CD4-positive, alpha-beta memory T cell (primary cell): ENCODE data around the gene CACNA1B. TPM values are rescaled to one million over a fixed set of nuclear protein-coding genes. Genes with fewer than 3 reads are reported as not detected.
A peak's percentile ranks its signal among the peaks of the same experiment; 100 is the strongest.
"Not testable (repeated sequence)": the region's sequence is repeated elsewhere in the genome, so short reads cannot be mapped to it uniquely, and the experiment has no call there.

Experiments
- CTCF ChIA-PET: fragments of 350-600 bp; sonication (Branson Sonifier 250); formaldehyde crosslinking; loops from one replicate; lab custom pipeline; 2021; ENCODE audit warnings: inconsistent platforms; ENCODE audit not compliant: partially characterized antibody; lab: Charles Lee
- POLR2A ChIA-PET: fragments of 350-600 bp; sonication (Branson Sonifier 250); formaldehyde crosslinking; loops from one replicate; lab custom pipeline; 2021; ENCODE audit not compliant: partially characterized antibody; lab: Charles Lee
- DNase-seq, 5 donors: peaks; one replicate each; pipeline versions ENCODE4 v3.0.0 to v3.0.0-alpha.2; 2020 to 2022; ENCODE audit warnings: mixed read lengths in 1 of 5
- H3K27ac ChIP-seq: one replicate; pipeline ENCODE4 v1.7.0; 2013; ENCODE audit warnings: low read depth, low read length
- H3K27me3 ChIP-seq: 2 replicates; pipeline ENCODE4 v1.7.0; 2013; ENCODE audit warnings: mild to moderate bottlenecking, low read length, moderate library complexity; ENCODE audit not compliant: insufficient read depth
- H3K36me3 ChIP-seq: 2 replicates; pipeline ENCODE4 v1.7.0; 2013; ENCODE audit warnings: mild to moderate bottlenecking, low read length, moderate library complexity; ENCODE audit not compliant: insufficient read depth
- H3K4me1 ChIP-seq: 2 replicates; pipeline ENCODE4 v1.7.0; 2013; ENCODE audit warnings: mild to moderate bottlenecking, low read length, moderate library complexity; ENCODE audit not compliant: insufficient read depth
- H3K4me3 ChIP-seq, 2 donors: one replicate each; pipeline ENCODE4 v1.7.0; 2013; ENCODE audit warnings: low read length in 2 of 2, mild to moderate bottlenecking in 1 of 2
- H3K9me3 ChIP-seq, 2 donors: one replicate each; pipeline ENCODE4 v1.7.0; 2013; ENCODE audit warnings: low read length in 2 of 2, control low read depth in 1 of 2; ENCODE audit not compliant: control insufficient read depth in 1 of 2
- H3K27ac Mint-ChIP-seq, 7 donors: one replicate each; pipeline ENCODE4 v1.8.0; 2020 to 2021; ENCODE audit warnings: mixed read lengths in 7 of 7, mild to moderate bottlenecking in 6 of 7, inconsistent platforms in 3 of 7, moderate library complexity in 3 of 7
- H3K27me3 Mint-ChIP-seq, 2 donors: one replicate each; pipeline ENCODE4 v1.8.0; 2020 to 2021; ENCODE audit warnings: mixed read lengths in 2 of 2
- H3K36me3 Mint-ChIP-seq, 2 donors: one replicate each; pipeline ENCODE4 v1.8.0; 2020 to 2021; ENCODE audit warnings: mixed read lengths in 2 of 2, inconsistent platforms in 1 of 2, mild to moderate bottlenecking in 1 of 2
- H3K4me1 Mint-ChIP-seq, 4 donors: one replicate each; pipeline ENCODE4 v1.8.0; 2020 to 2021; ENCODE audit warnings: mixed read lengths in 4 of 4, mild to moderate bottlenecking in 1 of 4
- H3K4me3 Mint-ChIP-seq, 8 donors: one replicate each; pipeline ENCODE4 v1.8.0; 2020 to 2021; ENCODE audit warnings: mixed read lengths in 8 of 8, mild to moderate bottlenecking in 7 of 8, moderate library complexity in 6 of 8, inconsistent platforms in 3 of 8
- H3K9me3 Mint-ChIP-seq, 8 donors: one replicate each; pipeline ENCODE4 v1.8.0; 2020 to 2021; ENCODE audit warnings: mixed read lengths in 8 of 8, mild to moderate bottlenecking in 5 of 8, inconsistent platforms in 3 of 8, moderate library complexity in 1 of 8
- intact Hi-C: fragments of 100-400 bp; cut with micrococcal nuclease; formaldehyde crosslinking; loops from one replicate; pipeline ENCODE4 v1.15.1; 2023
- polyA plus RNA-seq, 2 donors: library from polyadenylated mRNA; unstranded; fragments of 300-500 nt; fragmentation: Illumina TruSeq; gene quantifications; one replicate each; pipeline ENCODE4 v1.2.3, GENCODE V29; 2021
- total RNA-seq, 2 experiments: library from RNA; stranded (reverse); gene quantifications; one replicate each; pipeline ENCODE4 v1.2.3, GENCODE V29; 2021

CACNA1B gene
- total and polyA plus RNA-seq, 4 experiments from 2014 or later: not detected

GRCh38 chr9:138077898-138078540, 200.4 kb downstream of the CACNA1B start:
- no peak overlapping the region for H3K4me3 Mint-ChIP-seq
- DNase-seq: no peak
- Histone ChIP-seq H3K9me3 (no peaks in the 10 kb centered on the region), H3K27ac (no peak overlapping the region), H3K4me3 (no peak overlapping the region), H3K4me1 (no peaks in the 10 kb centered on the region), H3K36me3 (no peaks in the 10 kb centered on the region), H3K27me3 (no peaks in the 10 kb centered on the region)
- H3K4me1 Mint-ChIP-seq: no peaks in the 10 kb centered on the region
- H3K36me3 Mint-ChIP-seq: no peaks in the 10 kb centered on the region
- H3K27me3 Mint-ChIP-seq: peaks cover 23 to 29% of the 10 kb centered on the region in 2 donors
- intact Hi-C loops: no loop called here
- CTCF ChIA-PET: no interaction called here
- POLR2A ChIA-PET: no interaction called here
- no peaks in the 10 kb centered on the region for H3K9me3 Mint-ChIP-seq
- no peak overlapping the region for H3K27ac Mint-ChIP-seq

DNA sequence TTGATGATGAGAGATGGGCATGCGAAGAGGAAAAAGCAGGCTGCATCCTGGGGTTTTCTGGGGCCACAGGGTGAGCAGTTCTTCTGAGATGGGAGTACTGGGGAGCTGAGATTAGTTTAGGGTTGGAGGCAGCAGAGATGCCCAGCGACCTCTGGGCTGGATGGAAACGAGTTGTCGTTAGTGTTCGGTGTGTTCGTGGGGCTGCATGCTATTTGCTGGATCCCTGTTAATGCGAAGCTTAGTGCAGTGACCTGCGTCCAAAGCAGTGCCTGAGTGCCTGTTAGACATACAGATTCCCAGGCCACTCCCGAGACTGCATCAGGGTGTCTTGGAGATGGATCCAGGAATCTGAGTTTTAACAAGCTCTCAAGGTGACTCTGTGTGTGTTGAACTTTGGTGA, 201.3 kb downstream of the CACNA1B start:
- peaks cover 18 to 26% of the 10 kb centered on the region in 2 donors for H3K27me3 Mint-ChIP-seq
- Histone ChIP-seq H3K27ac (no peak overlapping the region), H3K4me1 (no peaks in the 10 kb centered on the region), H3K4me3 (no peak overlapping the region), H3K9me3 (no peaks in the 10 kb centered on the region), H3K36me3 (no peaks in the 10 kb centered on the region), H3K27me3 (no peaks in the 10 kb centered on the region)
- no peak overlapping the region for H3K4me3 Mint-ChIP-seq
- DNase-seq: no peak
- peaks cover 0 to 1% (median 0%) of the 10 kb centered on the region in 8 donors for H3K9me3 Mint-ChIP-seq
- peak overlapping the region in 1 of 7 donors; percentile 72 for H3K27ac Mint-ChIP-seq
- no peaks in the 10 kb centered on the region for H3K4me1 Mint-ChIP-seq
- intact Hi-C loops: no loop called here
- ChIA-PET CTCF (no interaction called here), POLR2A (no interaction called here)
- H3K36me3 Mint-ChIP-seq: no peaks in the 10 kb centered on the region

GRCh38 chr9:138080979-138081378, 203.4 kb downstream of the CACNA1B start:
- CTCF ChIA-PET: no interaction called here
- POLR2A ChIA-PET: no interaction called here

GRCh38 chr9:138082918-138083636, 205.5 kb downstream of the CACNA1B start:
- Histone ChIP-seq H3K9me3 (peaks cover 0 to 5% of the 10 kb centered on the region in 2 donors), H3K36me3 (no peaks in the 10 kb centered on the region), H3K27ac (no peak overlapping the region), H3K27me3 (no peaks in the 10 kb centered on the region), H3K4me3 (no peak overlapping the region), H3K4me1 (no peaks in the 10 kb centered on the region)
- DNase-seq: no peak
- H3K36me3 Mint-ChIP-seq: peaks cover 0 to 8% of the 10 kb centered on the region in 2 donors
- H3K27ac Mint-ChIP-seq: no peak overlapping the region
- H3K4me3 Mint-ChIP-seq: no peak overlapping the region
- ChIA-PET CTCF (no interaction called here), POLR2A (no interaction called here)
- H3K9me3 Mint-ChIP-seq: peaks cover 4 to 30% (median 22%) of the 10 kb centered on the region in 8 donors
- H3K27me3 Mint-ChIP-seq: peaks cover 17 to 24% of the 10 kb centered on the region in 2 donors
- H3K4me1 Mint-ChIP-seq: no peaks in the 10 kb centered on the region
- intact Hi-C loops: no loop called here

More at GRCh38 chr9:138080979-138081378, 203.4 kb downstream of the CACNA1B start:
- Histone ChIP-seq H3K4me3 (no peak overlapping the region), H3K36me3 (no peaks in the 10 kb centered on the region), H3K27me3 (no peaks in the 10 kb centered on the region), H3K4me1 (no peaks in the 10 kb centered on the region), H3K9me3 (peaks cover 0 to 5% of the 10 kb centered on the region in 2 donors), H3K27ac (no peak overlapping the region)
- DNase-seq: no peak
- Mint-ChIP-seq H3K36me3 (peaks cover 0 to 8% of the 10 kb centered on the region in 2 donors), H3K4me3 (no peak overlapping the region), H3K4me1 (no peaks in the 10 kb centered on the region), H3K9me3 (peaks cover 4 to 19% (median 15%) of the 10 kb centered on the region in 8 donors), H3K27me3 (peaks cover 19 to 29% of the 10 kb centered on the region in 2 donors), H3K27ac (no peak overlapping the region)
- intact Hi-C loops: no loop called here

DNA sequence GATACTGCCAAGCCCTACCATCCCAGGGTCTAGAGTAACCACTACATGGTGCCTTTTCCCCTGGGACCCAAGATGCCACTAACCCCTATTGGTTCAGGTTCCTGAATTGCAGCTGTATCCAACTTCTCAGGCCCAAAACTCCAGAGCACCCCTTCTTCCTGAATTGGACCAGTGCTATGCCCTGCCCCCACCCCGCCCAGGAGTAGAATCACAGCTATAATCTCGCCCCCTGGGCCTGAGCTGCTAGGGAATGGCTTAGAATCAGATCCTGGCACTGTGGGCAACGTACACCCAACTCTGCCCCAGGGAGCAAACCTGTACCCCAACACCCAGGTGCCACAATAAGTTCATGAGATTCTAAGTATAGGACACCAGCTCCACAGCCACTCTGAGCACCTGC, 206.3 kb downstream of the CACNA1B start:
- ChIA-PET POLR2A (no interaction called here), CTCF (no interaction called here)
- H3K36me3 Mint-ChIP-seq: peaks cover 0 to 8% of the 10 kb centered on the region in 2 donors
- H3K4me3 ChIP-seq: no peak overlapping the region
- intact Hi-C loops: no loop called here
- H3K9me3 Mint-ChIP-seq: peaks cover 4 to 30% (median 22%) of the 10 kb centered on the region in 8 donors
- H3K4me1 Mint-ChIP-seq: no peaks in the 10 kb centered on the region
- H3K4me1 ChIP-seq: no peaks in the 10 kb centered on the region
- no peaks in the 10 kb centered on the region for H3K36me3 ChIP-seq
- no peak overlapping the region for H3K27ac ChIP-seq
- no peak for DNase-seq
- peaks cover 0 to 5% of the 10 kb centered on the region in 2 donors for H3K9me3 ChIP-seq
- H3K27ac Mint-ChIP-seq: no peak overlapping the region
- H3K27me3 Mint-ChIP-seq: peaks cover 17 to 20% of the 10 kb centered on the region in 2 donors
- no peaks in the 10 kb centered on the region for H3K27me3 ChIP-seq
- no peak overlapping the region for H3K4me3 Mint-ChIP-seq

- H3K4me3 Mint-ChIP-seq: no peak overlapping the region
- intact Hi-C loops: no loop called here
- H3K27ac Mint-ChIP-seq: no peak overlapping the region
- peaks cover 0 to 5% of the 10 kb centered on the region in 2 donors for H3K9me3 ChIP-seq
- H3K27me3 ChIP-seq: no peaks in the 10 kb centered on the region
- no peaks in the 10 kb centered on the region for H3K36me3 ChIP-seq
- no peaks in the 10 kb centered on the region for H3K4me1 ChIP-seq
- no peak overlapping the region for H3K4me3 ChIP-seq
- no peak overlapping the region for H3K27ac ChIP-seq
- ChIA-PET POLR2A (no interaction called here), CTCF (no interaction called here)
- DNase-seq: no peak
- peaks cover 4 to 30% (median 22%) of the 10 kb centered on the region in 8 donors for H3K9me3 Mint-ChIP-seq
- H3K4me1 Mint-ChIP-seq: no peaks in the 10 kb centered on the region
- peaks cover 10 to 13% of the 10 kb centered on the region in 2 donors for H3K27me3 Mint-ChIP-seq
- H3K36me3 Mint-ChIP-seq: peaks cover 0 to 8% of the 10 kb centered on the region in 2 donors
Measured at GRCh38 chr9:138085568-138085967, 208.0 kb downstream of the CACNA1B start.

- H3K27me3 Mint-ChIP-seq, H3K36me3 ChIP-seq, H3K9me3 ChIP-seq, H3K9me3 Mint-ChIP-seq, DNase-seq, H3K36me3 Mint-ChIP-seq, H3K27ac Mint-ChIP-seq, H3K4me3 ChIP-seq, H3K4me1 ChIP-seq, POLR2A ChIA-PET, H3K4me1 Mint-ChIP-seq, intact Hi-C loops, H3K4me3 Mint-ChIP-seq, CTCF ChIA-PET, H3K27ac ChIP-seq, H3K27me3 ChIP-seq: not testable (repeated sequence)
Measured at GRCh38 chr9:138092057-138092456, 214.5 kb downstream of the CACNA1B start.
